Measurements from ENCODE around the gene RFC4.

- TF ChIP-seq CTCF (IDR thresholded peaks at IDR 0.05), result no peak
- TF ChIP-seq POLR2AphosphoS5 (IDR thresholded peaks at IDR 0.05), result no peak
Observed at GRCh38 chr3:186775999-186776398, 30.3 kb downstream of the RFC4 start.

Measured in transverse colon (tissue), 4 donors.